Peyer's patch (tissue), 4 donors: ENCODE results near the gene GLI3. TPM values are rescaled to one million over a fixed set of nuclear protein-coding genes. Genes with fewer than 3 reads are reported as not detected.

Source experiments
- DNase-seq, 3 donors: peaks; one replicate each; pipeline ENCODE4 v3.0.0-alpha.2; 2017 to 2019
- H3K27ac ChIP-seq, 4 donors: fragments of 200-600 bp; sonication (generic); one replicate each; pipeline ENCODE4 v1.5.1; 2016 to 2019
- H3K27me3 ChIP-seq, 2 donors: fragments of 200-600 bp; sonication (generic); one replicate each; pipeline ENCODE4 v1.5.1; 2019
- H3K36me3 ChIP-seq, 3 donors: fragments of 200-600 bp; sonication (generic); one replicate each; pipeline ENCODE4 v1.5.1; 2016 to 2019
- H3K4me1 ChIP-seq, 4 donors: fragments of 200-600 bp; sonication (generic); one replicate each; pipeline ENCODE4 v1.5.1; 2016 to 2019
- H3K4me3 ChIP-seq, 4 donors: fragments of 200-600 bp; sonication (generic); 1 replicate in 3 of 4; 2 replicates in 1 of 4; pipeline ENCODE4 v1.5.1; 2016 to 2019; ENCODE audit warnings: mild to moderate bottlenecking in 1 of 4
- H3K9me3 ChIP-seq, 4 donors: fragments of 200-600 bp; sonication (generic); one replicate each; pipeline ENCODE4 v1.5.1; 2016 to 2019; ENCODE audit warnings: mild to moderate bottlenecking in 1 of 4
- POLR2A ChIP-seq, 2 donors: fragments of 450-650 bp; IDR thresholded peaks; one replicate each; pipeline ENCODE4 v1.5.1; 2017; ENCODE audit warnings: antibody characterized with exemption in 2 of 2, mild to moderate bottlenecking in 2 of 2, moderate library complexity in 2 of 2
- total RNA-seq, 4 donors: library from RNA; depleted of rRNA; stranded (reverse); fragments of >200 nt; gene quantifications; one replicate each; pipeline ENCODE4 v1.1.0, GENCODE V29; 2016
- TF ChIP-seq, protein P1 (sequence below), 6 experiments: fragments of 450-650 bp in 4 of 6; fragments of 200-600 bp in 2 of 6; sonication (generic) in 1 of 6; IDR thresholded peaks; one replicate each; pipeline ENCODE4 v1.5.1; 2017 to 2019; ENCODE audit warnings: antibody characterized with exemption in 6 of 6, mild to moderate bottlenecking in 3 of 6, moderate library complexity in 1 of 6

The GLI3 gene
- total RNA-seq, 4 donors from 2014 or later: 0.53 to 30.5 (median 3.1) TPM

DNA sequence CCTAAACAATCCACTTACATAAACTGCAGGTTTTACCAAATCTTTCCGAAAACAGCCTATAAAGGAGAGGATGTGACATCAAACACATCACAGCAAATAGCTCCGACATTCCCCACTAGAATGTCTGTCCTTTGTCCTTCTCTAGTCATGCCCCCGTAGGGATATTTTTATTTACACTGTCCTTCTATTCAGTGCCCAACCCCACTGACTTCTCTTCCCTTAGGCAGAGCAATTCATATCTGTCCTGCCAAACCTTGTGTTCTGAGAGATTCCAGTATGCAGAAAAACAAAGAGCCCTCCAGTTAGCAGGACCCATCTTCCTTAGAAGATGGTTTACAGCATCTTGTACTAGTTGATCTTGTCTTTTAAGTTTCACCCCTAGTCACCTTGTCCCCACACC is 5.4 kb upstream of the GLI3 start:
- H3K4me3 ChIP-seq: no peak overlapping the region
- H3K4me1 ChIP-seq: no peaks in the 10 kb centered on the region
- no peaks in the 10 kb centered on the region for H3K9me3 ChIP-seq
- H3K27ac ChIP-seq: no peak overlapping the region
- H3K27me3 ChIP-seq: no peaks in the 10 kb centered on the region
- TF ChIP-seq, protein P1, sequence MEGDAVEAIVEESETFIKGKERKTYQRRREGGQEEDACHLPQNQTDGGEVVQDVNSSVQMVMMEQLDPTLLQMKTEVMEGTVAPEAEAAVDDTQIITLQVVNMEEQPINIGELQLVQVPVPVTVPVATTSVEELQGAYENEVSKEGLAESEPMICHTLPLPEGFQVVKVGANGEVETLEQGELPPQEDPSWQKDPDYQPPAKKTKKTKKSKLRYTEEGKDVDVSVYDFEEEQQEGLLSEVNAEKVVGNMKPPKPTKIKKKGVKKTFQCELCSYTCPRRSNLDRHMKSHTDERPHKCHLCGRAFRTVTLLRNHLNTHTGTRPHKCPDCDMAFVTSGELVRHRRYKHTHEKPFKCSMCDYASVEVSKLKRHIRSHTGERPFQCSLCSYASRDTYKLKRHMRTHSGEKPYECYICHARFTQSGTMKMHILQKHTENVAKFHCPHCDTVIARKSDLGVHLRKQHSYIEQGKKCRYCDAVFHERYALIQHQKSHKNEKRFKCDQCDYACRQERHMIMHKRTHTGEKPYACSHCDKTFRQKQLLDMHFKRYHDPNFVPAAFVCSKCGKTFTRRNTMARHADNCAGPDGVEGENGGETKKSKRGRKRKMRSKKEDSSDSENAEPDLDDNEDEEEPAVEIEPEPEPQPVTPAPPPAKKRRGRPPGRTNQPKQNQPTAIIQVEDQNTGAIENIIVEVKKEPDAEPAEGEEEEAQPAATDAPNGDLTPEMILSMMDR (IDR thresholded peaks at IDR 0.05): no peak
- TF ChIP-seq POLR2A (IDR thresholded peaks at IDR 0.05): no peak
- no peaks in the 10 kb centered on the region for H3K36me3 ChIP-seq
- DNase-seq: no peak

DNA sequence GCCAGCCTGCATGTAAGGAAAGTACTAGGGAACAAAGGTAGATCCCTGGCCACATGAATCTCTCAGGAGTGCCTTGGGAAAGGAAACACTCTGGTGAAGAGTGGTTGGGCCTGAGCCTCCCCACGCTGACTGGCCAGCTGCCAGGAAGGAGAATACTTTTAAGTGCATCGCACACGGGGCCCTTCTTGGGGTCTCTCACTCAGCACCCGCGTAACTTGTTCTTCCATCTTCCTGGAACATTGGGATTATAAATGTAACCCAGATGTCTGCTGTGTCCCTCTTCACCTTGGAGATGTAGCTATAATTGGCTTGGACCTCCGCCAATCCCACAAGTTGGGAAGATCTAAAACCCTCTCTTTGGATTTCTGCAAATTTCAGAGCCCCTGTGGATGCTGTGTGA is 4.4 kb upstream of the GLI3 start:
- H3K27me3 ChIP-seq: no peaks in the 10 kb centered on the region
- no peak overlapping the region for H3K27ac ChIP-seq
- DNase-seq: no peak
- no peak for TF ChIP-seq POLR2A (IDR thresholded peaks at IDR 0.05)
- H3K4me3 ChIP-seq: no peak overlapping the region
- no peaks in the 10 kb centered on the region for H3K4me1 ChIP-seq
- no peaks in the 10 kb centered on the region for H3K36me3 ChIP-seq
- no peaks in the 10 kb centered on the region for H3K9me3 ChIP-seq

DNA sequence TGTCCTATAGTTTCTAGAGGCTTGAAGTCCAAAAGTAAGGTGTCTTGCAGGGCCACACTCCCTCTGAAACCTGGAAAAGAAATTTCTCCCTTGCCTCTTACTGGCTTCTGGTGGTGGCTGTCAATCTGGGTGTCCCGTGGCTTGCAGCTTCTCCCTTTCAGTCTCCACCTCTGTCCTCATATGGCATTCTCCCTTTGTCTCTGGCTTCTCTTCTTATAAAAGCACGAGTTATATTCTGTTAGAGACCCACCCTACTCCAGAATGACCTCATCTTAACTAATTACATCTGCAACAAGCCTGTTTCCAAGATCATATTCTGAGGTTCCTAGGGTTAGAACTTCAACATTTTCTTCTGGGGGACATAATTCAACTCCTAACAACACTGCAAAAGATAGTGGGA is 3.4 kb upstream of the GLI3 start:
- Histone ChIP-seq H3K27me3 (no peaks in the 10 kb centered on the region), H3K4me3 (no peak overlapping the region), H3K36me3 (no peaks in the 10 kb centered on the region), H3K9me3 (no peaks in the 10 kb centered on the region), H3K27ac (no peak overlapping the region), H3K4me1 (no peaks in the 10 kb centered on the region)
- TF ChIP-seq POLR2A (IDR thresholded peaks at IDR 0.05): no peak
- TF ChIP-seq, protein P1 (IDR thresholded peaks at IDR 0.05): no peak
- DNase-seq: no peak

DNA sequence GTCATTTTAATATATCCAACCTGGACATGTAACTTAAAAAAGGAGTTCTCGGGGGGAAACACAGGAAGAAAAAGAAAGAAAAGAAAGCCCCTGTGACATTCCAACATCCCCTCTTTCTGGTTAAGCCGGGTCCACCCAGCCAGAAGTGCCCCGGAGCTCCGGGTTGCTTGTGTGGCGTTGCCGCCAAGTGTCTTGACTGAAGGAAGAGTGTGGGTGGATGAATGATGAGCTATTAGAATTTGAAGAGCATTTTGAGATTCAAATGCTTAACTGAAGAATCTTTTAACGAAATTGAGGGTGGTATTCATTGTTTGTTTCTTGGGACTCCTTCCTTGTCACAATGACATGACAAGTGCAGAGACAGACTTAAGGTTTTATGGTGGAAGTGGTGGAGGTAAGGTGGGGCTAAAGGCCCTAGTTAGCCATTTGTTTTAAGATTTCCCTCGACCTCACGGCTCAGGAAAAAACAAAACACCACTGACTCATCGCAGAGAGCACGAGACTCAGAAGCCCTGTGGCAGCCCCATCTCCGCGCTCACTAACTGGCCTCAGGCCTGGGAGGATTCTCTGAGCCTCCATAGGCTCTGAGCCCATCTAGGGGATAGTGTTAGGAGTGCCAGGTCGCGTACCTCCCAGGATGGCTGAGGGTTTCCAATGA is 1.8 kb upstream of the GLI3 start:
- peak overlapping the region; percentile 59 to 92 (median 76) for H3K27ac ChIP-seq

DNA sequence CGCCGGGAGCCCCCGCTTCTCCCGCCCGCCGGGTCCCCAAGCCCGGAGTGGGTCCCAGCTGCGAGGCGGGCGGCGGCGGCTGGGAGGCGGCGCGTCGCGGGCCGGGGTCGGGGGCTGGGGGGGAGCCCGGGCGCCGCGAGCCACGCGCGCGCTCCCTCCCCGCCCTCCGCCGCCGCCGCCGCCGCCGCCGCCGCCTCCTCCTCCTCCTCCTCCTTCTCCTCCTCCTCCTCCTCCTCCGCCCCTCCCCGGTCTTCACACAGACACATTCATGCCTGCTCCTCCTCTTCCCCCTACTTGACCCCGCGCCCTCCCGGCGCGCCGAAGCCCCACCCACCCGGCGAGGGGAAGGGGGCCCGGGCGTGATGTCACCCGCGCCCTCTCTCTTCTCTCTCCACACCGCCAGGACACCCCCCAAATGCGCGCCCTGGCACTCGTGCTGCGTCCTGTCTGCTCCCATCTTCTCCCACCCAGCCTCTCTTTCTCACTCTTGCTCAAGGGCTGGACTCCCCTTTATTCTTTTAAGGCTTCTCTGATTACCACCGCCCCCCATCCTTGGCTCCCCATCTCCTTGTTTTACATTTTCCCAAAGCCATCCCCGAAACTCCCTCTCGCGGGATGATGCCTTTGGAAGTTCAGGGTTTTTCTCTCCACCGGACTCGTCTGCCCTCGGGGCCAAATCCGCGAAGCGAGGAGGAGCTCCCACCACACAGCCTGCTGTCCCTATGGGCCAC is 967 bp upstream of the GLI3 start:
- TF ChIP-seq, protein P1 (IDR thresholded peaks at IDR 0.05): no peak
- no peak for TF ChIP-seq POLR2A (IDR thresholded peaks at IDR 0.05)
- H3K9me3 ChIP-seq: no peaks in the 10 kb centered on the region
- peak overlapping the region; percentile 32 to 65 (median 52) for H3K4me3 ChIP-seq
- H3K36me3 ChIP-seq: no peaks in the 10 kb centered on the region
- H3K27ac ChIP-seq: peak overlapping the region; percentile 63 to 92 (median 76)
- no peaks in the 10 kb centered on the region for H3K4me1 ChIP-seq
- peak in 2 of 3 donors; percentile 54 to 64 for DNase-seq
- no peaks in the 10 kb centered on the region for H3K27me3 ChIP-seq

More for the DNA sequence above, 1.8 kb upstream of the GLI3 start:
- H3K27me3 ChIP-seq: no peaks in the 10 kb centered on the region
- H3K36me3 ChIP-seq: no peaks in the 10 kb centered on the region
- DNase-seq: no peak
- H3K4me3 ChIP-seq: no peak overlapping the region
- no peaks in the 10 kb centered on the region for H3K4me1 ChIP-seq
- no peak for TF ChIP-seq POLR2A (IDR thresholded peaks at IDR 0.05)
- TF ChIP-seq, protein P1 (IDR thresholded peaks at IDR 0.05): no peak
- no peaks in the 10 kb centered on the region for H3K9me3 ChIP-seq

DNA sequence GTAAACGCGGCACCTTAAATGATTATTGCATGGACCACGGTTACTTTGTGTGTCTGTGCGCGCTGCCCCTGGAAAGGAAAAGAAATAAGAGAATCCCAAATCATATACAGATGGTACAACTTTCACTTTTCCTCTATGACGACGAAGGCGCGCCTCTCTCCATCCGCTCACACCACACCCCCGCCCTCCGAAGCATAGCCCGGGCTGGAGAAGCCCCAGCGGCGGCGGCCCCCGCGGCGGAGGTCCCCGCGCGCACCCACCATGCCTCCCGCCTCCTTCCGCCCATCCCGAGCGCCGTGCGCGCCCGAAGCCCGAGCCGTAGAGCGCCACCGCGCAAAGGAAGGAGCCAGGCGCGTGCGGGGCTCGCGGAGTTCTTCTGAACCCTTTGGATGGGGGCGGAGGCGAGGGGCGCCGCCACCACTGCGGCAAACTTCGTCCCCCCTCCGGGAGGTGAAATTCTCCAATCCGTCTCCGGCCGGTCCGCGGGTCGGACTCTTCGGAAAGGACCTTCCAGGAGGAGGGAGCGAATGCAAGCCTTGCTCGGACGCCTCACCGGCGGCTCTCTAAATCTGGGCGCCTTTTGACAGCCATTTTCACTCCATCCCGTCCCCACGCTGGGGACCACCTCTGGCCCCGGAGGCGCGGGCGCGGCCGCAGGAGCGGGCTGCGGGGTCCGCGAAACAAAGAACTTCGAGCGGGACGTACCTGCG is 588 bp downstream of the GLI3 start:
- Histone ChIP-seq H3K4me1 (no peaks in the 10 kb centered on the region), H3K9me3 (no peaks in the 10 kb centered on the region), H3K4me3 (peak overlapping the region; percentile 32 to 65 (median 52)), H3K27me3 (no peaks in the 10 kb centered on the region), H3K36me3 (no peaks in the 10 kb centered on the region), H3K27ac (peak overlapping the region; percentile 51 to 92 (median 76))
- no peak for DNase-seq
- TF ChIP-seq, protein P1 (IDR thresholded peaks at IDR 0.05): no peak
- no peak for TF ChIP-seq POLR2A (IDR thresholded peaks at IDR 0.05)
